HCT116 (cell line): ENCODE measurements around the gene ZNF717.
"Not testable (repeated sequence)": the region's sequence is repeated elsewhere in the genome, so short reads cannot be mapped to it uniquely, and the experiment has no call there.

Experiments used
- ELF1 ChIP-seq: IDR thresholded peaks from 2 replicates; pipeline ENCODE4 v1.6.1; 2012; ENCODE audit warnings: low read depth, borderline replicate concordance
- EZH2 ChIP-seq: fragments of 200-600 bp; sonication (generic); IDR thresholded peaks from 2 replicates; pipeline ENCODE4 v1.6.1; 2017; ENCODE audit warnings: antibody characterized with exemption, mixed run types
- POLR2A ChIP-seq: IDR thresholded peaks from 2 replicates; pipeline ENCODE4 v1.7.0; 2011; ENCODE audit warnings: borderline replicate concordance; ENCODE audit not compliant: insufficient read depth, insufficient read length; ENCODE audit errors: extremely low read depth
- POLR2AphosphoS5 ChIP-seq: IDR thresholded peaks from 2 replicates; pipeline ENCODE4 v1.6.1; 2011; ENCODE audit warnings: mild to moderate bottlenecking, low read depth, low read length, moderate library complexity
- RAD21 ChIP-seq: IDR thresholded peaks from 2 replicates; pipeline ENCODE4 v1.6.1; 2012; ENCODE audit warnings: low read depth, mild to moderate bottlenecking
- TF ChIP-seq, protein P1 (sequence below): IDR thresholded peaks from 2 replicates; pipeline ENCODE4 v1.6.1; 2011; ENCODE audit warnings: mild to moderate bottlenecking, low read length, moderate library complexity; ENCODE audit not compliant: insufficient replicate concordance; ENCODE audit errors: extremely low read depth
- TF ChIP-seq, protein P2 (sequence below): IDR thresholded peaks from 2 replicates; pipeline ENCODE4 v1.6.1; 2012; ENCODE audit warnings: low read depth
- TF ChIP-seq, protein P3 (sequence below): IDR thresholded peaks from 2 replicates; pipeline ENCODE4 v1.6.1; 2012
- TF ChIP-seq, protein P4 (sequence below), 3 experiments: fragments of 200-600 bp in 1 of 3; sonication (generic) in 1 of 3; IDR thresholded peaks in 2 of 3; conservative IDR thresholded peaks in 1 of 3; 2 replicates each; pipeline ENCODE4 v1.5.1; 2012 to 2017; ENCODE audit warnings: low read depth in 2 of 3, low read length in 2 of 3, antibody characterized with exemption in 1 of 3, borderline replicate concordance in 1 of 3, control low read depth in 1 of 3, mild to moderate bottlenecking in 1 of 3, mixed read lengths in 1 of 3, mixed run types in 1 of 3, moderate library complexity in 1 of 3; ENCODE audit not compliant: insufficient read depth in 1 of 3

DNA sequence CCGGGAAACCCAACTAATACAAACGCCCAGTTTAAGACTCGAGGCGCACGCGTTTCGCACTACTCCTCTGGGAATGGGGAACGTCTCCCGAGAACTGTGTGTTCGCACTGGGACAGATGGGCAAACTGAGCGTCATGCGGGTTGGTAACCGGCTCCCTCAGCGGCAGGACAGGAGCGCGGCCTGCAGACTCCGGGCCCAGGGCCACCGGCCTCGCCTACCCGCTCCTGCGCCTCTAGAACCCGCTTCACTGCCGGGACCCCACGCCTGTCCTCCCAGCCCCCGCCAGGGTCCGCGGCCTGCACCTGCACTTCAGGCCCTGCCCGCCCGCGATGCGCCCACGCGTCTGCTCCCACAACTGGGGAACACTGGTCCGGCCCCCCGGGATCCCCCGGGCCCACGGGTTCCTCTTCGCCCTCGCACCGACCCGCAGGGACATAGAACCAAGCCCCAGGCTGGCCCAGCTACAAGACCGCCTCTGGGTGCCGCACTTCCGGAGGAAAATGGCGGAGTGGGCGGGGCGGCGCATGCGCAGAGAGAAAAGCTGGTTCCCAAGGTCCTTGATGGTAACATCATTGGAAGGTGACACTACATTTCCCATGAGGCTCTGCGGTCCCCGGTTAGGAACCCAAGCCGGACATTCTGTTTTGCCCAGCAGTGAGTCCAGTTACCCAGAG is at the start of gene ZNF717:
- TF ChIP-seq RAD21, POLR2A, EZH2, ELF1, POLR2AphosphoS5: not testable (repeated sequence)
- TF ChIP-seq, protein P1, sequence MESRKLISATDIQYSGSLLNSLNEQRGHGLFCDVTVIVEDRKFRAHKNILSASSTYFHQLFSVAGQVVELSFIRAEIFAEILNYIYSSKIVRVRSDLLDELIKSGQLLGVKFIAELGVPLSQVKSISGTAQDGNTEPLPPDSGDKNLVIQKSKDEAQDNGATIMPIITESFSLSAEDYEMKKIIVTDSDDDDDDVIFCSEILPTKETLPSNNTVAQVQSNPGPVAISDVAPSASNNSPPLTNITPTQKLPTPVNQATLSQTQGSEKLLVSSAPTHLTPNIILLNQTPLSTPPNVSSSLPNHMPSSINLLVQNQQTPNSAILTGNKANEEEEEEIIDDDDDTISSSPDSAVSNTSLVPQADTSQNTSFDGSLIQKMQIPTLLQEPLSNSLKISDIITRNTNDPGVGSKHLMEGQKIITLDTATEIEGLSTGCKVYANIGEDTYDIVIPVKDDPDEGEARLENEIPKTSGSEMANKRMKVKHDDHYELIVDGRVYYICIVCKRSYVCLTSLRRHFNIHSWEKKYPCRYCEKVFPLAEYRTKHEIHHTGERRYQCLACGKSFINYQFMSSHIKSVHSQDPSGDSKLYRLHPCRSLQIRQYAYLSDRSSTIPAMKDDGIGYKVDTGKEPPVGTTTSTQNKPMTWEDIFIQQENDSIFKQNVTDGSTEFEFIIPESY, result not testable (repeated sequence)
- TF ChIP-seq, protein P2, sequence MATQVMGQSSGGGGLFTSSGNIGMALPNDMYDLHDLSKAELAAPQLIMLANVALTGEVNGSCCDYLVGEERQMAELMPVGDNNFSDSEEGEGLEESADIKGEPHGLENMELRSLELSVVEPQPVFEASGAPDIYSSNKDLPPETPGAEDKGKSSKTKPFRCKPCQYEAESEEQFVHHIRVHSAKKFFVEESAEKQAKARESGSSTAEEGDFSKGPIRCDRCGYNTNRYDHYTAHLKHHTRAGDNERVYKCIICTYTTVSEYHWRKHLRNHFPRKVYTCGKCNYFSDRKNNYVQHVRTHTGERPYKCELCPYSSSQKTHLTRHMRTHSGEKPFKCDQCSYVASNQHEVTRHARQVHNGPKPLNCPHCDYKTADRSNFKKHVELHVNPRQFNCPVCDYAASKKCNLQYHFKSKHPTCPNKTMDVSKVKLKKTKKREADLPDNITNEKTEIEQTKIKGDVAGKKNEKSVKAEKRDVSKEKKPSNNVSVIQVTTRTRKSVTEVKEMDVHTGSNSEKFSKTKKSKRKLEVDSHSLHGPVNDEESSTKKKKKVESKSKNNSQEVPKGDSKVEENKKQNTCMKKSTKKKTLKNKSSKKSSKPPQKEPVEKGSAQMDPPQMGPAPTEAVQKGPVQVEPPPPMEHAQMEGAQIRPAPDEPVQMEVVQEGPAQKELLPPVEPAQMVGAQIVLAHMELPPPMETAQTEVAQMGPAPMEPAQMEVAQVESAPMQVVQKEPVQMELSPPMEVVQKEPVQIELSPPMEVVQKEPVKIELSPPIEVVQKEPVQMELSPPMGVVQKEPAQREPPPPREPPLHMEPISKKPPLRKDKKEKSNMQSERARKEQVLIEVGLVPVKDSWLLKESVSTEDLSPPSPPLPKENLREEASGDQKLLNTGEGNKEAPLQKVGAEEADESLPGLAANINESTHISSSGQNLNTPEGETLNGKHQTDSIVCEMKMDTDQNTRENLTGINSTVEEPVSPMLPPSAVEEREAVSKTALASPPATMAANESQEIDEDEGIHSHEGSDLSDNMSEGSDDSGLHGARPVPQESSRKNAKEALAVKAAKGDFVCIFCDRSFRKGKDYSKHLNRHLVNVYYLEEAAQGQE, result not testable (repeated sequence)
- TF ChIP-seq, protein P3, sequence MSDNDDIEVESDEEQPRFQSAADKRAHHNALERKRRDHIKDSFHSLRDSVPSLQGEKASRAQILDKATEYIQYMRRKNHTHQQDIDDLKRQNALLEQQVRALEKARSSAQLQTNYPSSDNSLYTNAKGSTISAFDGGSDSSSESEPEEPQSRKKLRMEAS, result not testable (repeated sequence)
- TF ChIP-seq, protein P4, sequence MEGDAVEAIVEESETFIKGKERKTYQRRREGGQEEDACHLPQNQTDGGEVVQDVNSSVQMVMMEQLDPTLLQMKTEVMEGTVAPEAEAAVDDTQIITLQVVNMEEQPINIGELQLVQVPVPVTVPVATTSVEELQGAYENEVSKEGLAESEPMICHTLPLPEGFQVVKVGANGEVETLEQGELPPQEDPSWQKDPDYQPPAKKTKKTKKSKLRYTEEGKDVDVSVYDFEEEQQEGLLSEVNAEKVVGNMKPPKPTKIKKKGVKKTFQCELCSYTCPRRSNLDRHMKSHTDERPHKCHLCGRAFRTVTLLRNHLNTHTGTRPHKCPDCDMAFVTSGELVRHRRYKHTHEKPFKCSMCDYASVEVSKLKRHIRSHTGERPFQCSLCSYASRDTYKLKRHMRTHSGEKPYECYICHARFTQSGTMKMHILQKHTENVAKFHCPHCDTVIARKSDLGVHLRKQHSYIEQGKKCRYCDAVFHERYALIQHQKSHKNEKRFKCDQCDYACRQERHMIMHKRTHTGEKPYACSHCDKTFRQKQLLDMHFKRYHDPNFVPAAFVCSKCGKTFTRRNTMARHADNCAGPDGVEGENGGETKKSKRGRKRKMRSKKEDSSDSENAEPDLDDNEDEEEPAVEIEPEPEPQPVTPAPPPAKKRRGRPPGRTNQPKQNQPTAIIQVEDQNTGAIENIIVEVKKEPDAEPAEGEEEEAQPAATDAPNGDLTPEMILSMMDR (IDR thresholded peaks at IDR 0.05 in 2 of 3, conservative IDR thresholded peaks at IDR 0.05 in 1 of 3; ENCODE audit: borderline replicate concordance in 1 of 3, insufficient read depth in 1 of 3, low read depth in 2 of 3, low read length in 2 of 3), result not testable (repeated sequence)
